Prostate gland (tissue), 2 donors: ENCODE results near the gene CKB.

Experiments
- POLR2AphosphoS5 ChIP-seq: sonication (generic); formaldehyde crosslinking; IDR thresholded peaks from one replicate; pipeline ENCODE4 v1.6.1; 2017; ENCODE audit warnings: antibody characterized with exemption
- TF ChIP-seq, protein P1 (sequence below), 4 experiments: fragments of 200-600 bp in 2 of 4; fragments of 450-650 bp in 2 of 4; sonication (generic) in 2 of 4; IDR thresholded peaks; 1 replicate in 3 of 4; 2 replicates in 1 of 4; pipeline ENCODE4 v1.5.1; 2016 to 2019; ENCODE audit warnings: antibody characterized with exemption in 4 of 4, mild to moderate bottlenecking in 2 of 4, moderate library complexity in 2 of 4

DNA sequence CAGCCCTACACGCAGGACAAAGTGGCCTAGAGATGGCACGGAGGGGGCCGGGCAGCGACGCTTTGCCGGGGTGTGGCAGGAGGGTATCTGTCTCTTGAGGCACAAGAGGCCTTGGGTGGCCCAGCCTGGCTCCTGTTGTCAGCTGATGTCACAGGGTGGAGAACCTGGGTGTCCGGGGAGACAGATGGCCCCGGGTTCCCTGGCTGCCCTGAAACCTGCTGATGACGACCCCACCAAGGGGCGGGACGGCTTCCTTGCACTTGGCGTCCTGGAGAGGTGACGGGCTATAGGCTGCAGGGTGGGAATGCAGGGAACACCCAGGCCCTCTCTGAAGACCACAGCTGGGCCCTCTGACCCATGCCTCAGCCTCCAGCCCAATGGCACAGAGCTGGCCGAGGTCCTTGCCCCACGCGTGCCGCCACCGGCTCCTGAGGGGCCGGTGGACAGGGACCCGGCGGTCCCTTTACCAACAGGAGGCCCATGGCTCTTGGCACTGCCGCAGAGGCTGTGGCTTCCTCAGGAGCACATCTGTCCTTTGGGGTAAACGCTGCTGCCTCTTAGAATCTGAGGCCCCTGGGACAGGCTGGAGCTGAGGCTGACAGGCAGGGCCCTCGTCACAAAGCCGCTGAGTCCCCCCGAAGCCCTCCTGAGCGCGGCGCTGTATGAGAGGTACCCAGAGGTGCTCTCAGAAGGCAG lies 22.7 kb upstream of the CKB start:
- TF ChIP-seq, protein P1, sequence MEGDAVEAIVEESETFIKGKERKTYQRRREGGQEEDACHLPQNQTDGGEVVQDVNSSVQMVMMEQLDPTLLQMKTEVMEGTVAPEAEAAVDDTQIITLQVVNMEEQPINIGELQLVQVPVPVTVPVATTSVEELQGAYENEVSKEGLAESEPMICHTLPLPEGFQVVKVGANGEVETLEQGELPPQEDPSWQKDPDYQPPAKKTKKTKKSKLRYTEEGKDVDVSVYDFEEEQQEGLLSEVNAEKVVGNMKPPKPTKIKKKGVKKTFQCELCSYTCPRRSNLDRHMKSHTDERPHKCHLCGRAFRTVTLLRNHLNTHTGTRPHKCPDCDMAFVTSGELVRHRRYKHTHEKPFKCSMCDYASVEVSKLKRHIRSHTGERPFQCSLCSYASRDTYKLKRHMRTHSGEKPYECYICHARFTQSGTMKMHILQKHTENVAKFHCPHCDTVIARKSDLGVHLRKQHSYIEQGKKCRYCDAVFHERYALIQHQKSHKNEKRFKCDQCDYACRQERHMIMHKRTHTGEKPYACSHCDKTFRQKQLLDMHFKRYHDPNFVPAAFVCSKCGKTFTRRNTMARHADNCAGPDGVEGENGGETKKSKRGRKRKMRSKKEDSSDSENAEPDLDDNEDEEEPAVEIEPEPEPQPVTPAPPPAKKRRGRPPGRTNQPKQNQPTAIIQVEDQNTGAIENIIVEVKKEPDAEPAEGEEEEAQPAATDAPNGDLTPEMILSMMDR (IDR thresholded peaks at IDR 0.05), result no peak
- no peak for TF ChIP-seq POLR2AphosphoS5
